IPS-11a (cell line): ENCODE measurements around the gene PRXL2B.
"Not testable (repeated sequence)": the region's sequence is repeated elsewhere in the genome, so short reads cannot be mapped to it uniquely, and the experiment has no call there.

Experiments used
- H3K4me3 ChIP-seq: one replicate; pipeline ENCODE4 v1.5.1; 2013; ENCODE audit warnings: low read depth, low read length, control low read depth

The PRXL2B gene

DNA sequence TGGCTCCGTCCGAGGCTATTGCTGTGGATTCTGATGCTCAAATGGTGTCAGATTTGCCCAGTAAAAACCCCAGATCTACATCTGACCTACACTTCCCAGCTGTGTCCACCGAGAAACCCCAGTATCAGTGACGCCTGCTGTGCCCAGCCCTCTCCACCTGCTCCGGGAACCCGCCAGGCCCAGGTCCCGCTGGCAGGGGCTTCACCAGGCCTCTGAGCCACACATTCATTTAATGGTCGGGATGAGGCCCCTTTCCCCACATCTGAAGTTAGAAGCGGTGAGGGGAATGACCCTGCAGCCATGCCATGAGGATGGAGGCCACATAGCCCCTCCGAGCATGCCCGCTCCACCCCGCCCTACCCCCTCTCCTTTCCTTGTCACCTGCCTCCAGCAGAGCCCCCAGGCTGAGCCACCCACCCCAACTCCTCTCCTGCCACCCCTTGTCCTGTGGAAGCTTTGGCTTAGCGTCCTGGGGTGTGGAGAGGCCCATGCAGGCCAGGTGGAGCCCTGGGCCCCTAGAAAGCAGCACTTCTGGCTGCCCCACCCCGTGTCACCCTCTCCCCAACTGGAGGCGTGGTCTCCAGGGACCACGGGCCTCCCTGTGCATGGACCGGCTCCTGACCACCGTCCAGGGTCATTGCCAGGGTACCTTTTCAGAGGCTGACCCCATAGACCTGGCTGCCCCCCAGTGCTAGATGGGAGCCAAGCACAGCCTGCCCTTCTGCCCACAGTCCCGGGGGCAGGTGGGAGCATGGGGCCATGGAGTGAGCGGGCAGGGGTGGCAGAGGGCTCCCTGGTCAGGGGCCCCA, 22.4 kb upstream of the PRXL2B start:
- no peak overlapping the region for H3K4me3 ChIP-seq

DNA sequence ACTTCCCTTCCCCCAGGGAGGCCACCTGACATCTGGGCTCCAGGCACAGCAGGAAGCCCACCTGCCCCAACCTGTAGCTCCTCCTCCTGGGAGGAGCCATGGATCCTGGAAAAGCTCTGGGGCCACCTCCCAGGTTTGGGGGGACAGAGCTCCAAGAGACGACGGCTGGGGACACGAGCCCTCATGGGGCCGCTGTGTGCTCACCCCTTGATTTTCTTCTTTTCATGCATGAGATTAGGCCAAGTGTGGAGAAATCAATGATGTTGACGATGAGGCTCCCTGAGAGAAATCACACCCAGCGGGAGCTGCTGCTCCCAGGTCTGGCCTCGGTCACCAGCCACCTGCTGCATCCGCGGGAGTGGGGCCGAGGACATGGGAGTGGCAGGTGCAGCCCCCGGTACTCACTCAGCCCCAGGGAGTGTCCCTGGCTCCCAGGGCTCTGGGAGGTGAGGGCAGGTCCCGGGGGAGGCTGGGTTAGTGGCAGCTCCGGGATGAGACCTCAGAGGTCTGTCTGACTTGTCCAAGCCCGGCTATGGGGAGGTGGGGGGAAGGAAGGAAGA, 21.7 kb upstream of the PRXL2B start:
- H3K4me3 ChIP-seq, result no peak overlapping the region

GRCh38 chr1:2566101-2567045, 20.2 kb upstream of the PRXL2B start:
- H3K4me3 ChIP-seq, result no peak overlapping the region

- no peak overlapping the region for H3K4me3 ChIP-seq
Observed at GRCh38 chr1:2567083-2567679, 19.4 kb upstream of the PRXL2B start.

GRCh38 chr1:2568187-2568816, 18.3 kb upstream of the PRXL2B start:
- H3K4me3 ChIP-seq, result not testable (repeated sequence)

- no peak overlapping the region for H3K4me3 ChIP-seq
Observed at GRCh38 chr1:2569060-2569459, 17.5 kb upstream of the PRXL2B start.

DNA sequence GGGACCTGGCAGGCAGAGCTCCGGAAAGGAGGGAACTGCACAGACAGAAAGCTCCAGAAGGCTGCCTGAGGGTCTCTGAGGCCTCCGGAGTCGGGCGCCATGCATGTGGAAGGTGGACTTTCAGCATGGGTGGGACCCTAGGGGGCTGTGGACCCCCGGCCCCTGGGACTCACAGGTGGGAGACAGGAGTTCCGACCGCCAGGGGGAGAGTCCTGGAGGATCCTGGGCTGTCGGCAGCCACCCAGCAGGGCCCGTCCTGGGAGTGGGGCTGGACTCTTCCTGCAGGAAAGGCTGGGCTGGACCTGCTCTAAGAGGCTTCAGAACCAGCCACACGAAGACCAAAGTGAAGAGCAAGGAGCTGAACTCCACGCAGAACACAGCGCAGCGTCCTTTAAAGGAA, 16.9 kb upstream of the PRXL2B start:
- H3K4me3 ChIP-seq, result not testable (repeated sequence)

DNA sequence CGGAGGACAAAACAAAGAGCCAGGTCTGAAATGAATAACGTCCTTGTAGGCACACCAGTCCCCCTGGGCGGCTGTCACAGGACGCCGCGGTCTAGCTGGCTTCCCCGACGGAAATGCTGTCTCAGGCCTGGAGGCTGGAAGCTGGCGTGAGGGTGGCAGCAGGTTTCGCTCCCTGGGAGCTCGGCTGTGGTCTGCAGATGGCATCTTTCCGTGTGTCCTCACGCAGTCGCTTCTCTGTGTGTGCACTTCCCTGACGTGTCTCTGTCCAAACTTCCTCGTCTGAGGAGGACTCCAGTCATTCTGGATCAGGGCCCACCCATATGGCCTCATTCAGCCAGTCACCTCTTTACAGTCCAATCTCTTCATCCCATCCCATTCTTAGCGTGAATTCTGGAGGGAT, 16.2 kb upstream of the PRXL2B start:
- H3K4me3 ChIP-seq, result no peak overlapping the region

DNA sequence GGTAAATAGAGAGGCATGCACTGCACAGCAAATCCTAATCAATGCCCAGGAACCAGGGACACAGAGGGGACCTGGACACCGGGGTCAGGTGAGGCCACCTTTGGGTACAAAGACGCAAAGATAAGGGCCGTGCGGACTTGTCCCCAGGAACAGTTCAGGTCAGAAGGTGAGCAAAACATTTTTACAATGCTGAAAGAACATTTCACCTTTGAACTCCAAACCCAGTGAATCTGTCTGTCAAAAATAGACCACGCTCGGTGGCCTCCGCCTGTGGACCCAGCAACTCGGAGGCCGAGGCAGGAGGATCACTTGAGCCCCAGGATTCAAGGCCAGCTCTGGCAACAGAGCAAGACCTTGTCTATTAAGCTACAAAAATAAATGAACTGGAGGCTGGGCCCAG, 15.2 kb upstream of the PRXL2B start:
- no peak overlapping the region for H3K4me3 ChIP-seq

DNA sequence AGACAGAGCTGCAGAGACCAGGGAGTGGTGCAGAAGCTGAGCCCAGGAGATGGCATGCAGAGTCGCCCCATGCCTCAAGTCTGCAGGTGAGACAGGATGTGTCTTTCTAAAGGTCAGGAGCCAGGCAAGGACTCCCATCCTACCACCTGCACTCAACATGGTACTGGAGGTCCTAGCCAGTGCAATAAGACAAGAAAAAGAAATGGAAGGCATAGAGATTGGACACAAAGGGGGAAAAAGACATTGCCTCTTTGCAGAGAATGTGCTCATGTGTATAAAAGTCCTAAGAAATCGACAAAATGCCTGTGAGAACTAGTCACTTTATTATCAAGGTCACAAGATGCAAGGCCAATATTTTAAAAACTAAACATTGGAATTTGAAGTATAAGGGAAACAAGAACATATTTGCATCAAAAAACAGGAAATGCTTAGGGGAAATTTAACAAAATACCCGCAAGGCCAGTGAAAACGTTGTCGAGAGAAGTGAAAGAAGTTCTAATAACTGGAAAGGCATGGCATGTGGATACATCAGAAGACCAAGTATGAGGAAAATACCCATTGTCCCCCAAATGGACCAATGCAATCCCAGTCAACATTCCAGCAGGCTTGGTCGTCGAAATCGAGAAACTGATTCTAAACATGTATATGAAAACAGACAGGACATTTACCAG, 13.2 kb upstream of the PRXL2B start:
- H3K4me3 ChIP-seq, result no peak overlapping the region

DNA sequence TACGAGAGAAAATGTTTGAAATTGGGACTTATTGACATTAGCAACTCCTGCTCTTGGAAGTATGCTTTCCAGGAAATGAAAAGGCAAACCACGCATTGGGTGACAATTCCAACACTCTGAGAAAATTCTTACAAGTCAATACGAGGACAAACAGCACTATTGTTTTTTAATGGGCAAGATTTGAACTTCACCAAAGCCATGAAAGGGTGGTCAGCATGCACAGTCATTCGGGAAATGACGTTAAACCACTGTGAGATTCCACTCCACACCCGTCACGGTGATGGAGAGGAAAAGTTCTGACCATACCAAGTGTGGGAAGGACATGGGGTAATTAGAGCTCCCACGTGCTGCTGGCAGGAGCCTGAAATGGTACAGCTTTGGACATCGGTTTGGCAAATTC, 12.2 kb upstream of the PRXL2B start:
- H3K4me3 ChIP-seq, result no peak overlapping the region

GRCh38 chr1:2575801-2576663, 10.5 kb upstream of the PRXL2B start:
- no peak overlapping the region for H3K4me3 ChIP-seq

DNA sequence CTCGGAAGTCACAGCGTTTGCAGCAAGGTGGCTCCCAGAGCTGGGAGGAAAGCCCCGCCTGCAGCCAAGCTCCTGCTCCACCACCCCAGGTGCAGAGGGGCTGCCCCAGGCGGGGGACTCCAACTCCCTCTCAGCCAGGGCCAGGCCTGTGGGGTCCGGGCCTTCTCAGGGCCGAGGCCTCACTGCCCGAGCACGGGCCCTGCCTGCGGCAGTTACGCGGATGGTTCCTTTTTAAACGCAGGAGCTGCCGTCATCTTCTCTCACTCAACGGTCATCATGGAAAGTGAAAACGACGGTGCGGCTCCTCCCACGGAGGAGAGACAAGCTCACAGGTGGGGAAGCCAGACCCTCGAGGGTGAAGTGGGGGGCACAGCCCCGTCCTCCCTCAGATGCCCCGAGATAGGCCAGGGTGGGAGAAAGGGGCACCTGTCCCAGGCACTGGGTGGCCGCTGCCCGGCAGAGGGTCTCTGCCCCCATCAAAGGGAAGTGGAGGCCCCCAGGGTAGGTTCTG, 9.0 kb upstream of the PRXL2B start:
- not testable (repeated sequence) for H3K4me3 ChIP-seq

GRCh38 chr1:2578758-2579118, 7.8 kb upstream of the PRXL2B start:
- no peak overlapping the region for H3K4me3 ChIP-seq

DNA sequence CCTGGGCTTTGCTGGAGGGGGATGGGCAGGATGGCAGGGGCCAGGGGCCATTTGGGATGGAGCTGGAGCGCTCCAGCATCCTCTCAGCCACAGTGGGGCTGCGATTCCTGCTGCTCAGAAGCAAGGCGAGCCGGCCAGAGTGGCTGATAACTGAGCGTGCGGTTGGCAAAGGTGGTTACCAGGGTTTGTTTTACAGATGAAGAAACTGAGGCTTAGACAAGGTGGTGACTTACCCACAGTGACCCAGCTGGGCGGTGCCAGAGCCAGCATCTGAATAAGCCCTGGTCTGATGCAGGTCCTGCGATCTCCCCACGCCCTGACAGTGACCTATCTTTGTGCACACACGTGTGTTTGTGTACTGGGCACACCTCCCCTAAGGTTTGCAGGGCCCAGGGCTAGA, 5.9 kb upstream of the PRXL2B start:
- H3K4me3 ChIP-seq, result no peak overlapping the region

DNA sequence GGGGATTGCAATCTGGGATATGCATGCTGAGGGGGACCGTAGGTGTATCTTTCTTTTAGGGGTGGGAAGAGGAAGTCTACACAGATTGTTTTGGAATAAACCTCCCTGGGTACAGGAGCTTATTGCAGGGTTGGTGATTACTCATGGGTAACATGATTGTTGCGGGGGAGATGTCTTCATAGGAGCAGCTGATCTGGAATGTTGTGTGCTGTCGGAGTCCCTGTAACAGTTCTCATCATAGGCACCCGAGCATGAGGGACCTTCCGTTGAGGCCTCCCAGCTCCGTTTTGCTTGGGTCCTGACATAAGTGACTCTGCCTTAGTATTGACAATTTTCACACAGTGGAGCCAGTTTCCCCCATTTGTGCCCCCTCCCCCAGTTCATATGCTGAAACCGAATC, 4.2 kb upstream of the PRXL2B start:
- no peak overlapping the region for H3K4me3 ChIP-seq

- no peak overlapping the region for H3K4me3 ChIP-seq
Observed at GRCh38 chr1:2583331-2583791, 3.2 kb upstream of the PRXL2B start.

- H3K4me3 ChIP-seq, result no peak overlapping the region
Observed at GRCh38 chr1:2583871-2584351, 2.7 kb upstream of the PRXL2B start.
